HCT116 (cell line): ENCODE results near the gene SRRM2. TPM values are rescaled to one million over a fixed set of nuclear protein-coding genes. Genes with fewer than 3 reads are reported as not detected.

ENCODE experiments used
- ATAC-seq: fragments of 200-7000 bp; cut with Tn5 transposase; 2 replicates; pipeline ENCODE4 v1.9.1; 2020; ENCODE audit warnings: mild to moderate bottlenecking, moderate library complexity
- BruUV-seq: library from RNA; stranded (reverse); fragments of 400-500 nt; replicated peaks from 2 replicates; lab custom pipeline; 2021; lab: Mats Ljungman, UMichigan
- CTCF ChIA-PET: fragments of 300-600 bp; sonication (Branson Sonifier 250); formaldehyde crosslinking; loops from one replicate; lab custom pipeline; 2021; ENCODE audit warnings: antibody characterized with exemption; lab: Charles Lee
- POLR2A ChIA-PET: fragments of 300-600, 350-600 bp; sonication (Branson Sonifier 250); formaldehyde crosslinking; loops from one replicate; lab custom pipeline; 2021; ENCODE audit warnings: antibody characterized with exemption; lab: Charles Lee
- RAD21 ChIA-PET, 2 experiments: fragments of 300-600 bp; sonication (Branson Sonifier 250); formaldehyde crosslinking; loops; one replicate each; lab custom pipeline; 2023; ENCODE audit warnings: low total read pairs in 2 of 2; ENCODE audit not compliant: uncharacterized antibody in 2 of 2, unreplicated experiment in 2 of 2, low non-redundant PET in 1 of 2; lab: Charles Lee
- DNase-seq: peaks from one replicate; pipeline ENCODE4 v3.0.0-alpha.2; 2010; ENCODE audit warnings: low read depth, low spot score
- H2AFZ ChIP-seq: fragments of 200-600 bp; shearing (Covaris generic), sonication (generic); 2 replicates; pipeline ENCODE4 v1.6.1; 2017; ENCODE audit warnings: low read depth, mixed run types, mixed read lengths, antibody characterized with exemption, low read length; ENCODE audit not compliant: poor library complexity, severe bottlenecking
- H3K27ac ChIP-seq: 2 replicates; pipeline ENCODE4 v1.5.1; 2012; ENCODE audit warnings: low read depth, low read length
- H3K27me3 ChIP-seq: fragments of 200-600 bp; sonication (generic); 2 replicates; pipeline ENCODE4 v1.6.1; 2016; ENCODE audit warnings: mixed run types, low read length, mixed read lengths; ENCODE audit not compliant: insufficient read depth
- H3K36me3 ChIP-seq, 2 experiments: fragments of 200-500 bp in 1 of 2; fragments of 200-600 bp in 1 of 2; sonication (Bioruptor generic) in 1 of 2; sonication (generic) in 1 of 2; 2 replicates each; pipeline versions ENCODE4 v1.5.1 to v1.6.1; 2014 to 2016; ENCODE audit warnings: low read length in 2 of 2, inconsistent platforms in 1 of 2, mixed read lengths in 1 of 2, mixed run types in 1 of 2; ENCODE audit not compliant: insufficient read depth in 2 of 2, control insufficient read depth in 1 of 2
- H3K4me1 ChIP-seq, 2 experiments: fragments of 200-600 bp in 1 of 2; sonication (generic) in 1 of 2; 2 replicates each; pipeline versions ENCODE4 v1.5.1 to v1.6.1; 2012 to 2017; ENCODE audit warnings: low read length in 2 of 2, inconsistent platforms in 1 of 2, mild to moderate bottlenecking in 1 of 2, mixed read lengths in 1 of 2, mixed run types in 1 of 2, moderate library complexity in 1 of 2; ENCODE audit not compliant: insufficient read depth in 2 of 2, control insufficient read depth in 1 of 2
- H3K4me2 ChIP-seq: fragments of 200-600 bp; sonication (generic); 2 replicates; pipeline ENCODE4 v1.6.1; 2017; ENCODE audit warnings: mixed run types, low read length, mixed read lengths
- H3K4me3 ChIP-seq, 2 experiments: fragments of 200-600 bp in 1 of 2; sonication (generic) in 1 of 2; replicated peaks in 1 of 2; 2 replicates each; pipeline ENCODE4 v1.5.1; 2011 to 2016; ENCODE audit warnings: low read length in 2 of 2, control low read depth in 1 of 2, low read depth in 1 of 2, mild to moderate bottlenecking in 1 of 2, mixed read lengths in 1 of 2, mixed run types in 1 of 2
- H3K79me2 ChIP-seq: fragments of 200-600 bp; sonication (generic); 2 replicates; pipeline ENCODE4 v1.6.1; 2017; ENCODE audit warnings: mild to moderate bottlenecking, mixed run types, low read length, moderate library complexity, mixed read lengths; ENCODE audit not compliant: insufficient read depth
- H3K9ac ChIP-seq: fragments of 200-600 bp; sonication (generic); 2 replicates; pipeline ENCODE4 v1.6.1; 2016; ENCODE audit warnings: low read length, mixed read lengths
- H3K9me2 ChIP-seq: fragments of 200-600 bp; sonication (generic), shearing (Covaris generic); 2 replicates; pipeline ENCODE4 v1.6.1; 2017; ENCODE audit warnings: mixed run types, mild to moderate bottlenecking, moderate library complexity; ENCODE audit not compliant: insufficient read depth
- H3K9me3 ChIP-seq, 2 experiments: fragments of 200-500 bp in 1 of 2; fragments of 200-600 bp in 1 of 2; sonication (Bioruptor generic) in 1 of 2; sonication (generic) in 1 of 2; 2 replicates each; pipeline ENCODE4 v1.6.1; 2014 to 2017; ENCODE audit warnings: low read length in 2 of 2, mixed read lengths in 2 of 2, inconsistent platforms in 1 of 2, low read depth in 1 of 2, mild to moderate bottlenecking in 1 of 2, mixed run types in 1 of 2, moderate library complexity in 1 of 2; ENCODE audit not compliant: control insufficient read depth in 1 of 2, insufficient read depth in 1 of 2
- H4K20me1 ChIP-seq: fragments of 200-600 bp; sonication (generic), shearing (Covaris generic); 2 replicates; pipeline ENCODE4 v1.6.1; 2017; ENCODE audit warnings: mixed run types, mild to moderate bottlenecking, moderate library complexity; ENCODE audit not compliant: insufficient read depth
- CBX3 ChIP-seq: IDR thresholded peaks from 2 replicates; pipeline ENCODE4 v1.6.1; 2012; ENCODE audit warnings: low read depth
- CEBPB ChIP-seq: IDR thresholded peaks from 2 replicates; pipeline ENCODE4 v1.6.1; 2012; ENCODE audit warnings: low read depth
- EGR1 ChIP-seq: IDR thresholded peaks from 2 replicates; pipeline ENCODE4 v1.6.1; 2012; ENCODE audit warnings: low read depth
- ELF1 ChIP-seq: IDR thresholded peaks from 2 replicates; pipeline ENCODE4 v1.6.1; 2012; ENCODE audit warnings: low read depth, borderline replicate concordance
- EZH2 ChIP-seq: fragments of 200-600 bp; sonication (generic); IDR thresholded peaks from 2 replicates; pipeline ENCODE4 v1.6.1; 2017; ENCODE audit warnings: antibody characterized with exemption, mixed run types
- EZH2phosphoT487 ChIP-seq: fragments of 200-600 bp; IDR thresholded peaks from 2 replicates; pipeline ENCODE4 v1.6.1; 2018; ENCODE audit warnings: antibody characterized with exemption, borderline replicate concordance
- MAX ChIP-seq: IDR thresholded peaks from 2 replicates; pipeline ENCODE4 v1.6.1; 2012
- POLR2AphosphoS5 ChIP-seq: IDR thresholded peaks from 2 replicates; pipeline ENCODE4 v1.6.1; 2011; ENCODE audit warnings: mild to moderate bottlenecking, low read depth, low read length, moderate library complexity
- SP1 ChIP-seq: IDR thresholded peaks from 2 replicates; pipeline ENCODE4 v1.6.1; 2012; ENCODE audit warnings: low read depth
- SRF ChIP-seq: IDR thresholded peaks from 2 replicates; pipeline ENCODE4 v1.6.1; 2012; ENCODE audit warnings: low read depth
- TCF7L2 ChIP-seq: IDR thresholded peaks from 2 replicates; pipeline ENCODE4 v1.7.0; 2011; ENCODE audit warnings: borderline replicate concordance, inconsistent platforms; ENCODE audit not compliant: insufficient read depth, insufficient read length; ENCODE audit errors: extremely low read depth
- YY1 ChIP-seq: IDR thresholded peaks from 2 replicates; pipeline ENCODE4 v1.6.1; 2011; ENCODE audit warnings: low read length, low read depth, moderate library complexity, mild to moderate bottlenecking; ENCODE audit not compliant: insufficient replicate concordance; ENCODE audit errors: extremely low read depth
- ZBTB33 ChIP-seq: IDR thresholded peaks from 2 replicates; pipeline ENCODE4 v1.6.1; 2011; ENCODE audit warnings: mild to moderate bottlenecking, low read length, moderate library complexity; ENCODE audit not compliant: insufficient replicate concordance; ENCODE audit errors: extremely low read depth
- ZNF274 ChIP-seq: fragments of 200-500 bp; sonication (Bioruptor generic); IDR thresholded peaks from 2 replicates; pipeline ENCODE4 v1.6.1; 2014; ENCODE audit warnings: mild to moderate bottlenecking, low read depth, low read length, inconsistent platforms
- intact Hi-C: fragments of 100-400 bp; cut with micrococcal nuclease; formaldehyde crosslinking; loops from 2 replicates; pipeline ENCODE4 v1.10.0; 2022
- total RNA-seq: library from RNA; stranded (reverse); gene quantifications from one replicate; pipeline ENCODE4 v1.2.1, GENCODE V29; 2021; ENCODE audit not compliant: unreplicated experiment
- TF ChIP-seq, protein P1 (sequence below): IDR thresholded peaks from 2 replicates; pipeline ENCODE4 v1.6.1; 2012
- TF ChIP-seq, protein P2 (sequence below), 3 experiments: fragments of 200-600 bp in 1 of 3; sonication (generic) in 1 of 3; IDR thresholded peaks in 2 of 3; conservative IDR thresholded peaks in 1 of 3; 2 replicates each; pipeline ENCODE4 v1.5.1; 2012 to 2017; ENCODE audit warnings: low read depth in 2 of 3, low read length in 2 of 3, antibody characterized with exemption in 1 of 3, borderline replicate concordance in 1 of 3, control low read depth in 1 of 3, mild to moderate bottlenecking in 1 of 3, mixed read lengths in 1 of 3, mixed run types in 1 of 3, moderate library complexity in 1 of 3; ENCODE audit not compliant: insufficient read depth in 1 of 3
- TF ChIP-seq, protein P3 (sequence below): IDR thresholded peaks from 2 replicates; pipeline ENCODE4 v1.6.1; 2012; ENCODE audit warnings: low read depth

SRRM2 gene
- total RNA-seq, 1 experiment from 2014 or later = 541 TPM

DNA sequence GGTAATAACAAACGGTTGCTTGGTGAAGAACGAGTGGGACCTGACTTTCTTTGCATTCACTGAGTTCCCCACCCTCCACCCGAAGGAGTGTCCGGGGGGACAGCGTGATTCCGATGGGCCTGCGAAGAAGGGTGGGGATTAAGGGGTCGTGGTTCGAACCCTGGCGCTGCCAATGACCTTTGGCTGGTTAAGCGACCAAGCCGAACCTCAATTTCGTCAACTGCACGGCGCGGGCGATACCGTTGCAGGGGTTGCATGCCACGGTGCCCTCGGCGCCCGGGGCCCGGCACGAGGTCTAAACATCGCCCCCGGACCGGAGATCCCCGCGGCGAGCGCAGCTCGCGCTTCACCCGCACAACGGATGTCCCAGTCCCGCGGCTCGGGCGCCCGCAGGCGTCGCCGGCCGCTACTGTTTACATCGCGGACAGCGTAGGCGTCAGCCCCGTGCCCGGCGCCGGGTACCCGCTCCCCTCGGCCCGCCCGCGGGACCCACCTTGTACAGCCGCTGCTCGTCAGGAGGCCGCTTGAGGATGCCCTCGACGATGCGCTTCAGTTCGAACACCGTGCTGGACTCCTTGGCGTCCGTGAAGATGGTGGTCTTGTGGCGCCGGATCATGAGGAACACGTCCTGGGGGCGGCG lies 24.2 kb downstream of the SRRM2 start:
- Histone ChIP-seq H3K27ac (peak overlapping the region; percentile 100), H4K20me1 (no peaks in the 10 kb centered on the region), H2AFZ (no peak overlapping the region), H3K4me1 (peaks cover 11 to 36% of the 10 kb centered on the region in 2 experiments), H3K36me3 (peaks cover 4 to 23% of the 10 kb centered on the region in 2 experiments), H3K9me2 (no peaks in the 10 kb centered on the region), H3K4me3 (peak overlapping the region; percentile 89 to 91), H3K79me2 (peaks cover 57% of the 10 kb centered on the region), H3K4me2 (peak overlapping the region; percentile 78), H3K9ac (peak overlapping the region; percentile 91), H3K9me3 (no peaks in the 10 kb centered on the region), H3K27me3 (no peaks in the 10 kb centered on the region)
- no TSS peak for BruUV-seq
- DNase-seq (no peak), ATAC-seq (peak; percentile 38)
- intact Hi-C loops = no loop called here
- ChIA-PET CTCF (no interaction called here), RAD21 (no interaction called here), POLR2A (no interaction called here)
- no peak for TF ChIP-seq EZH2
- TF ChIP-seq, protein P1, sequence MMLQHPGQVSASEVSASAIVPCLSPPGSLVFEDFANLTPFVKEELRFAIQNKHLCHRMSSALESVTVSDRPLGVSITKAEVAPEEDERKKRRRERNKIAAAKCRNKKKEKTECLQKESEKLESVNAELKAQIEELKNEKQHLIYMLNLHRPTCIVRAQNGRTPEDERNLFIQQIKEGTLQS = no peak
- TF ChIP-seq YY1 = no peak
- no peak for TF ChIP-seq CEBPB
- TF ChIP-seq EGR1 = no peak
- TF ChIP-seq POLR2AphosphoS5 = no peak
- TF ChIP-seq EZH2phosphoT487 = no peak
- no peak for TF ChIP-seq ELF1
- TF ChIP-seq SP1 = no peak
- no peak for TF ChIP-seq ZBTB33
- TF ChIP-seq, protein P2, sequence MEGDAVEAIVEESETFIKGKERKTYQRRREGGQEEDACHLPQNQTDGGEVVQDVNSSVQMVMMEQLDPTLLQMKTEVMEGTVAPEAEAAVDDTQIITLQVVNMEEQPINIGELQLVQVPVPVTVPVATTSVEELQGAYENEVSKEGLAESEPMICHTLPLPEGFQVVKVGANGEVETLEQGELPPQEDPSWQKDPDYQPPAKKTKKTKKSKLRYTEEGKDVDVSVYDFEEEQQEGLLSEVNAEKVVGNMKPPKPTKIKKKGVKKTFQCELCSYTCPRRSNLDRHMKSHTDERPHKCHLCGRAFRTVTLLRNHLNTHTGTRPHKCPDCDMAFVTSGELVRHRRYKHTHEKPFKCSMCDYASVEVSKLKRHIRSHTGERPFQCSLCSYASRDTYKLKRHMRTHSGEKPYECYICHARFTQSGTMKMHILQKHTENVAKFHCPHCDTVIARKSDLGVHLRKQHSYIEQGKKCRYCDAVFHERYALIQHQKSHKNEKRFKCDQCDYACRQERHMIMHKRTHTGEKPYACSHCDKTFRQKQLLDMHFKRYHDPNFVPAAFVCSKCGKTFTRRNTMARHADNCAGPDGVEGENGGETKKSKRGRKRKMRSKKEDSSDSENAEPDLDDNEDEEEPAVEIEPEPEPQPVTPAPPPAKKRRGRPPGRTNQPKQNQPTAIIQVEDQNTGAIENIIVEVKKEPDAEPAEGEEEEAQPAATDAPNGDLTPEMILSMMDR (IDR thresholded peaks at IDR 0.05 in 2 of 3, conservative IDR thresholded peaks at IDR 0.05 in 1 of 3; ENCODE audit: borderline replicate concordance in 1 of 3, insufficient read depth in 1 of 3, low read depth in 2 of 3, low read length in 2 of 3) = no peak
- no peak for TF ChIP-seq MAX
- TF ChIP-seq ZNF274 = no peak
- TF ChIP-seq, protein P3, sequence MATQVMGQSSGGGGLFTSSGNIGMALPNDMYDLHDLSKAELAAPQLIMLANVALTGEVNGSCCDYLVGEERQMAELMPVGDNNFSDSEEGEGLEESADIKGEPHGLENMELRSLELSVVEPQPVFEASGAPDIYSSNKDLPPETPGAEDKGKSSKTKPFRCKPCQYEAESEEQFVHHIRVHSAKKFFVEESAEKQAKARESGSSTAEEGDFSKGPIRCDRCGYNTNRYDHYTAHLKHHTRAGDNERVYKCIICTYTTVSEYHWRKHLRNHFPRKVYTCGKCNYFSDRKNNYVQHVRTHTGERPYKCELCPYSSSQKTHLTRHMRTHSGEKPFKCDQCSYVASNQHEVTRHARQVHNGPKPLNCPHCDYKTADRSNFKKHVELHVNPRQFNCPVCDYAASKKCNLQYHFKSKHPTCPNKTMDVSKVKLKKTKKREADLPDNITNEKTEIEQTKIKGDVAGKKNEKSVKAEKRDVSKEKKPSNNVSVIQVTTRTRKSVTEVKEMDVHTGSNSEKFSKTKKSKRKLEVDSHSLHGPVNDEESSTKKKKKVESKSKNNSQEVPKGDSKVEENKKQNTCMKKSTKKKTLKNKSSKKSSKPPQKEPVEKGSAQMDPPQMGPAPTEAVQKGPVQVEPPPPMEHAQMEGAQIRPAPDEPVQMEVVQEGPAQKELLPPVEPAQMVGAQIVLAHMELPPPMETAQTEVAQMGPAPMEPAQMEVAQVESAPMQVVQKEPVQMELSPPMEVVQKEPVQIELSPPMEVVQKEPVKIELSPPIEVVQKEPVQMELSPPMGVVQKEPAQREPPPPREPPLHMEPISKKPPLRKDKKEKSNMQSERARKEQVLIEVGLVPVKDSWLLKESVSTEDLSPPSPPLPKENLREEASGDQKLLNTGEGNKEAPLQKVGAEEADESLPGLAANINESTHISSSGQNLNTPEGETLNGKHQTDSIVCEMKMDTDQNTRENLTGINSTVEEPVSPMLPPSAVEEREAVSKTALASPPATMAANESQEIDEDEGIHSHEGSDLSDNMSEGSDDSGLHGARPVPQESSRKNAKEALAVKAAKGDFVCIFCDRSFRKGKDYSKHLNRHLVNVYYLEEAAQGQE = no peak
- TF ChIP-seq TCF7L2 = no peak
- TF ChIP-seq SRF = no peak
- no peak for TF ChIP-seq CBX3
